SK-N-SH (cell line): ENCODE results near the gene MSRB1. TPM values are rescaled to one million over a fixed set of nuclear protein-coding genes. Genes with fewer than 3 reads are reported as not detected.

Experiments
- CTCF ChIA-PET: fragments of 300-600, 350-600 bp; formaldehyde crosslinking; extraction: SDS; loops from one replicate; lab custom pipeline; 2021; lab: Yijun Ruan, JAX
- POLR2A ChIA-PET: fragments of 350-600 bp; sonication (Branson Sonifier 250); formaldehyde crosslinking; extraction: SDS; loops from one replicate; lab custom pipeline; 2020; ENCODE audit warnings: antibody characterized with exemption, inconsistent platforms; lab: Yijun Ruan, JAX
- DNase-seq: peaks from one replicate; pipeline ENCODE4 v3.0.0; 2012
- H2AFZ ChIP-seq: fragments of 200-600 bp; sonication (generic); 2 replicates; pipeline ENCODE4 v1.8.1; 2016; ENCODE audit warnings: antibody characterized with exemption, mild to moderate bottlenecking, low read depth
- H3F3A ChIP-seq: fragments of 200-600 bp; sonication (generic); replicated peaks from 2 replicates; pipeline ENCODE3; 2016; ENCODE audit warnings: antibody characterized with exemption, mild to moderate bottlenecking; ENCODE audit not compliant: insufficient read depth
- H3K27ac ChIP-seq, 2 experiments: fragments of 200-500 bp in 1 of 2; fragments of 200-600 bp in 1 of 2; sonication (Bioruptor generic) in 1 of 2; sonication (generic), shearing (Covaris generic) in 1 of 2; 2 replicates each; pipeline versions ENCODE4 v1.5.1 to v1.6.1; 2014 to 2016; ENCODE audit warnings: low read depth in 2 of 2, inconsistent platforms in 1 of 2, low read length in 1 of 2, mild to moderate bottlenecking in 1 of 2, mixed read lengths in 1 of 2
- H3K27me3 ChIP-seq: fragments of 200-600 bp; sonication (generic), shearing (Covaris generic); 2 replicates; pipeline ENCODE4 v1.6.1; 2016; ENCODE audit warnings: mixed run types; ENCODE audit not compliant: insufficient read depth
- H3K36me3 ChIP-seq, 2 experiments: fragments of 200-500 bp in 1 of 2; fragments of 200-600 bp in 1 of 2; sonication (Bioruptor generic) in 1 of 2; sonication (generic) in 1 of 2; replicated peaks in 1 of 2; 2 replicates each; pipeline versions ENCODE3 to v1.5.1; 2014 to 2016; ENCODE audit warnings: low read length in 1 of 2, mild to moderate bottlenecking in 1 of 2; ENCODE audit not compliant: insufficient read depth in 2 of 2, control insufficient read depth in 1 of 2
- H3K4me1 ChIP-seq, 2 experiments: fragments of 200-500 bp in 1 of 2; fragments of 200-600 bp in 1 of 2; sonication (Bioruptor generic) in 1 of 2; sonication (generic), shearing (Covaris generic) in 1 of 2; 2 replicates each; pipeline versions ENCODE4 v1.5.1 to v1.6.1; 2014 to 2016; ENCODE audit warnings: low read depth in 1 of 2, low read length in 1 of 2, mixed run types in 1 of 2; ENCODE audit not compliant: insufficient read depth in 2 of 2, control insufficient read depth in 1 of 2
- H3K4me2 ChIP-seq: fragments of 200-600 bp; sonication (generic), shearing (Covaris generic); 2 replicates; pipeline ENCODE4 v1.6.1; 2017; ENCODE audit warnings: mixed run types
- H3K4me3 ChIP-seq, 2 experiments: fragments of 200-500 bp in 1 of 2; fragments of 200-600 bp in 1 of 2; sonication (Bioruptor generic) in 1 of 2; sonication (generic), shearing (Covaris generic) in 1 of 2; 2 replicates each; pipeline versions ENCODE4 v1.5.1 to v1.8.1; 2014 to 2016; ENCODE audit warnings: low read depth in 2 of 2, inconsistent platforms in 1 of 2, low read length in 1 of 2, mild to moderate bottlenecking in 1 of 2, mixed read lengths in 1 of 2, moderate library complexity in 1 of 2
- H3K79me2 ChIP-seq: fragments of 200-600 bp; sonication (generic); 2 replicates; pipeline ENCODE4 v1.8.1; 2017; ENCODE audit warnings: mild to moderate bottlenecking; ENCODE audit not compliant: insufficient read depth
- H3K9ac ChIP-seq: fragments of 200-600 bp; sonication (generic); 2 replicates; pipeline ENCODE4 v1.6.1; 2017; ENCODE audit warnings: mixed run types
- H3K9me2 ChIP-seq: fragments of 200-600 bp; sonication (generic); 2 replicates; pipeline ENCODE4 v1.6.1; 2017; ENCODE audit warnings: mixed run types
- H3K9me3 ChIP-seq: fragments of 200-600 bp; sonication (generic); 2 replicates; pipeline ENCODE4 v1.6.1; 2017; ENCODE audit warnings: mixed run types, mild to moderate bottlenecking, moderate library complexity
- H4K20me1 ChIP-seq: fragments of 200-600 bp; sonication (generic); 2 replicates; pipeline ENCODE4 v1.6.1; 2017; ENCODE audit warnings: mild to moderate bottlenecking, mixed run types; ENCODE audit not compliant: insufficient read depth
- CHD2 ChIP-seq: fragments of 150-350 bp; IDR thresholded peaks from 2 replicates; pipeline ENCODE4 v1.6.1; 2018; ENCODE audit warnings: low read length; ENCODE audit not compliant: partially characterized antibody
- TEAD4 ChIP-seq: IDR thresholded peaks from 2 replicates; pipeline ENCODE4 v1.4.0; 2012; ENCODE audit warnings: mild to moderate bottlenecking, borderline replicate concordance; ENCODE audit not compliant: insufficient read depth
- WGBS: methylation state at CpG from one replicate; pipeline ENCODE4 v1.1.6; 2017; ENCODE audit warnings: low lambda C conversion rate; 5-methylcytosine and 5-hydroxymethylcytosine counted together
- polyA plus RNA-seq, 3 experiments: library from polyadenylated mRNA; depleted of rRNA; stranded (reverse); fragments of >200 nt; gene quantifications; 2 replicates each; pipeline ENCODE4 v1.2.3, GENCODE V29; 2012
- TF ChIP-seq, protein P1 (sequence below): IDR thresholded peaks from 2 replicates; pipeline ENCODE4 v1.6.1; 2012; ENCODE audit warnings: mild to moderate bottlenecking, low read depth, low read length, moderate library complexity

The MSRB1 gene
- polyA plus RNA-seq, 1 of the 3 experiments (the other 2 are of a cell fraction), result 31.4 TPM

GRCh38 chr16:1903845-1904840, 38.9 kb downstream of the MSRB1 start:
- no peaks in the 10 kb centered on the region for H4K20me1 ChIP-seq
- H3K4me3 ChIP-seq, result no peak overlapping the region
- no peaks in the 10 kb centered on the region for H3K36me3 ChIP-seq
- H3K4me2 ChIP-seq, result no peak overlapping the region
- POLR2A ChIA-PET, result interaction anchor here (0.6 to 0.8 kb wide), 2 partner anchors 61 to 112 kb away, joined by 3 to 4 read pairs; partner anchors contain the start of gene RPS2
- peaks cover 0 to 12% of the 10 kb centered on the region in 2 experiments; a peak in 1 of 4 replicates for H3K4me1 ChIP-seq
- H2AFZ ChIP-seq, result no peak overlapping the region
- 62% methylated on average over 15 of the region's 22 CpGs for WGBS
- peaks cover 5% of the 10 kb centered on the region; the same call in 1 of the 2 replicates for H3K27me3 ChIP-seq
- TF ChIP-seq, protein P1, sequence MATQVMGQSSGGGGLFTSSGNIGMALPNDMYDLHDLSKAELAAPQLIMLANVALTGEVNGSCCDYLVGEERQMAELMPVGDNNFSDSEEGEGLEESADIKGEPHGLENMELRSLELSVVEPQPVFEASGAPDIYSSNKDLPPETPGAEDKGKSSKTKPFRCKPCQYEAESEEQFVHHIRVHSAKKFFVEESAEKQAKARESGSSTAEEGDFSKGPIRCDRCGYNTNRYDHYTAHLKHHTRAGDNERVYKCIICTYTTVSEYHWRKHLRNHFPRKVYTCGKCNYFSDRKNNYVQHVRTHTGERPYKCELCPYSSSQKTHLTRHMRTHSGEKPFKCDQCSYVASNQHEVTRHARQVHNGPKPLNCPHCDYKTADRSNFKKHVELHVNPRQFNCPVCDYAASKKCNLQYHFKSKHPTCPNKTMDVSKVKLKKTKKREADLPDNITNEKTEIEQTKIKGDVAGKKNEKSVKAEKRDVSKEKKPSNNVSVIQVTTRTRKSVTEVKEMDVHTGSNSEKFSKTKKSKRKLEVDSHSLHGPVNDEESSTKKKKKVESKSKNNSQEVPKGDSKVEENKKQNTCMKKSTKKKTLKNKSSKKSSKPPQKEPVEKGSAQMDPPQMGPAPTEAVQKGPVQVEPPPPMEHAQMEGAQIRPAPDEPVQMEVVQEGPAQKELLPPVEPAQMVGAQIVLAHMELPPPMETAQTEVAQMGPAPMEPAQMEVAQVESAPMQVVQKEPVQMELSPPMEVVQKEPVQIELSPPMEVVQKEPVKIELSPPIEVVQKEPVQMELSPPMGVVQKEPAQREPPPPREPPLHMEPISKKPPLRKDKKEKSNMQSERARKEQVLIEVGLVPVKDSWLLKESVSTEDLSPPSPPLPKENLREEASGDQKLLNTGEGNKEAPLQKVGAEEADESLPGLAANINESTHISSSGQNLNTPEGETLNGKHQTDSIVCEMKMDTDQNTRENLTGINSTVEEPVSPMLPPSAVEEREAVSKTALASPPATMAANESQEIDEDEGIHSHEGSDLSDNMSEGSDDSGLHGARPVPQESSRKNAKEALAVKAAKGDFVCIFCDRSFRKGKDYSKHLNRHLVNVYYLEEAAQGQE, result no peak
- TF ChIP-seq TEAD4, result no peak
- CTCF ChIA-PET, result interaction anchor here (1.0 to 3.2 kb wide), 2 partner anchors 25 to 38 kb away, joined by 3 to 10 read pairs; no protein-coding TSS in a partner anchor
- H3K27ac ChIP-seq, result no peak overlapping the region
- no peaks in the 10 kb centered on the region for H3K9me2 ChIP-seq
- no peaks in the 10 kb centered on the region for H3K9me3 ChIP-seq
- no peaks in the 10 kb centered on the region for H3F3A ChIP-seq
- DNase-seq, result peak; percentile 37
- H3K9ac ChIP-seq, result no peak overlapping the region
- no peaks in the 10 kb centered on the region for H3K79me2 ChIP-seq

GRCh38 chr16:1903220-1903574, 39.8 kb downstream of the MSRB1 start:
- CTCF ChIA-PET, result interaction anchor here (3.2 kb wide), 1 partner anchor 26 kb away, joined by 10 read pairs; no protein-coding TSS in a partner anchor
- H3K27ac ChIP-seq, result no peak overlapping the region
- H4K20me1 ChIP-seq, result no peaks in the 10 kb centered on the region
- DNase-seq, result no peak
- H3K4me3 ChIP-seq, result no peak overlapping the region
- POLR2A ChIA-PET, result no interaction called here
- WGBS, result 64% methylated on average over 8 of the region's 13 CpGs
- no peaks in the 10 kb centered on the region for H3K9me2 ChIP-seq
- no peaks in the 10 kb centered on the region for H3K79me2 ChIP-seq
- TF ChIP-seq CHD2, result no peak
- no peaks in the 10 kb centered on the region for H3K36me3 ChIP-seq
- H3F3A ChIP-seq, result no peaks in the 10 kb centered on the region
- peaks cover 5% of the 10 kb centered on the region; the same call in 1 of the 2 replicates for H3K27me3 ChIP-seq
- H3K4me2 ChIP-seq, result no peak overlapping the region
- H3K9me3 ChIP-seq, result no peaks in the 10 kb centered on the region
- H3K9ac ChIP-seq, result no peak overlapping the region
- H3K4me1 ChIP-seq, result peaks cover 0 to 10% of the 10 kb centered on the region in 2 experiments; a peak in 1 of 4 replicates
- no peak overlapping the region for H2AFZ ChIP-seq
